ENCODE data around the gene ACMSD. TPM values are rescaled to one million over a fixed set of nuclear protein-coding genes. Genes with fewer than 3 reads are reported as not detected.

Gene ACMSD
- total RNA-seq, 1 donor from 2014 or later = not detected

DNA sequence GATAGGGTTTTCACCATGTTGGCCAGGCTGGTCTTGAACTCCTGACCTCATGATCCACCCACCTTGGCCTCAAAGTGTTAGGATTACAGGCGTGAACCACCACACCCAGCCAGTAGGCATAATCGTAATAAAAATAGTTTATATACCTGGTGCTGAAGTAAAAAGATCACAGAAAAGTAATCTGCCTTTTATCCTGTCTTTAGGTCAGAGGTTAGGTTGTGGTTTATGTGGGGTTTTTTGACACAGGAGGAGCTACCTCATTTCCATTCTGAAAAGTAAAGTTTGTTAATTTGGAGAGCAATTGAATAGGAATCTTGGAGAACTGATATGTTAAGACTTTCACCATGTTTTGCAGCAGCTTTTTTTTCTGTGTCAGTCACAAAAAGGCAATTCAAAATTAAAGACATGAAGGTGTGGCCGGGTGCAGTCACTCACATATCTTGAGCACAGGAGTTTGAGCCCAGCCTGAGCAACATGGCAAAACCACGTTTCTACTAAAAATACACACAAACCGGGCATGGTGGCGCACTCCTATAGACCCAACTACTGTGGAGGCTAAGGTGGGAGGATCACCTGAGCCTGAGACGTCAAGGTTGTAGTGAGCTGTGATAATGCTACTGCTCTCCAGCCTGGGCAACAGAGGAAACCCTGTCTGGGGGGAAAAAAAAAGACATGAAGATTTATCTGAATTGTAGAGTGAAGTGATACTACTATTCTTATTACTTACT, 111.7 kb downstream of the ACMSD start:
- no peak for DNase-seq

GRCh38 chr2:134950886-134951285, 112.5 kb downstream of the ACMSD start:
- DNase-seq = no peak

Small RNA genes within 50 kb of the gene (small RNA-seq; reads per million reads assigned to genes)
- not detected for gene AC110620.1
- not detected for gene MIR5590

Other genes with a start within 250 kb of the ACMSD start
- 14.3 TPM for gene TMEM163, start 119.6 kb upstream of the ACMSD start, total RNA-seq
- 106 TPM for gene CCNT2, start 80.2 kb downstream of the ACMSD start, total RNA-seq
- 0.78 TPM for gene MAP3K19, start 208.8 kb downstream of the ACMSD start, total RNA-seq
- gene RAB3GAP1, start 213.7 kb downstream of the ACMSD start, total RNA-seq = 89.7 TPM